Measurements from ENCODE around the gene TGM4. TPM values are rescaled to one million over a fixed set of nuclear protein-coding genes. Genes with fewer than 3 reads are reported as not detected.

Gene TGM4
- not detected in 2 replicates for total RNA-seq

DNA sequence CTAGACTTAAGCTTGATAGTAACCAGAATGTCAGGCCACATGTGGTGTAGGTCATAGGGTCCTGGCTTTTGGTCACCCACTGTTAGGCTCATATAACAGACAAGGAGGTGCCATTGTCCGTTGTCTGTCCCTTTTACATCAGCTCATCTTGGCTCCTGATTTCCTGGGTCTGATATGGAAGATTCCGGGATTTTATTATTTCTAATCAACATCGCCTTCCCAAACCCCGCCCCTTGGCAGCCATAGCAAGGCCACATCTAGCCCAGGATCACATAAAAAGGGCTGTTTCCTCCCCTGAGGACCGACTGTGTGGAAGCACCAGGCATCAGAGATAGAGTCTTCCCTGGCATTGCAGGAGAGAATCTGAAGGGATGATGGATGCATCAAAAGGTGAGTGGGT lies at the start of gene TGM4:
Gene TGM4, plus strand, starts transcription at position 301 of the 400 bp plus-strand sequence. Its CDS starts 71 bp downstream, at position 372.

GRCh38 chr3:44861412-44862225 lies 12.8 kb upstream of the TGM4 start, which contains the start of gene TMEM42:
TMEM42 (plus strand) TSS chr3:44861912; CDS start chr3:44861925, 13 bp downstream.

Other genes with a start within 250 kb of the TGM4 start
- gene ZNF197, start 249.6 kb upstream of the TGM4 start, total RNA-seq: 11.6 and 13.8 TPM in 2 replicates
- gene ZNF35, start 225.9 kb upstream of the TGM4 start, total RNA-seq: 11.4 and 18.3 TPM in 2 replicates
- gene ZNF502, start 161.9 kb upstream of the TGM4 start, total RNA-seq: 3.9 and 4.3 TPM in 2 replicates
- 4.3 and 4.6 TPM in 2 replicates for gene ZNF501, start 145.0 kb upstream of the TGM4 start, total RNA-seq
- 13.6 and 19.6 TPM in 2 replicates for gene KIAA1143, start 113.0 kb upstream of the TGM4 start, total RNA-seq
- 0.66 and 14.7 TPM in 2 replicates for gene KIF15, start 112.8 kb upstream of the TGM4 start, total RNA-seq
- gene TMEM42, start 12.7 kb upstream of the TGM4 start, total RNA-seq: 7.6 and 10.5 TPM in 2 replicates
- gene ZDHHC3, start 101.6 kb downstream of the TGM4 start, total RNA-seq: 68.9 and 72.4 TPM in 2 replicates
- 34.1 and 55.6 TPM in 2 replicates for gene EXOSC7, start 101.6 kb downstream of the TGM4 start, total RNA-seq
- not detected in 2 replicates for gene CLEC3B, start 151.7 kb downstream of the TGM4 start, total RNA-seq

Measured in placental pericyte (primary cell).